Uterus (tissue), 4 donors: ENCODE results near the gene CRADD. TPM values are rescaled to one million over a fixed set of nuclear protein-coding genes. Genes with fewer than 3 reads are reported as not detected.

Source experiments
- DNase-seq, 2 donors: peaks; one replicate each; pipeline ENCODE4 v3.0.0-alpha.2; 2019 to 2020
- H3K27ac ChIP-seq, 2 donors: fragments of 200-600 bp; sonication (generic); 1 replicate in 1 of 2; 2 replicates in 1 of 2; pipeline ENCODE4 v1.5.1; 2016 to 2018
- H3K27me3 ChIP-seq, 2 donors: fragments of 200-600 bp; sonication (generic); one replicate each; pipeline ENCODE4 v1.5.1; 2018 to 2019; ENCODE audit warnings: control low read depth in 1 of 2
- H3K36me3 ChIP-seq, 2 donors: fragments of 200-600 bp; sonication (generic); one replicate each; pipeline ENCODE4 v1.5.1; 2019; ENCODE audit warnings: control low read depth in 1 of 2
- H3K4me1 ChIP-seq, 2 donors: fragments of 200-600 bp; sonication (generic); one replicate each; pipeline ENCODE4 v1.5.1; 2018 to 2019; ENCODE audit warnings: control low read depth in 1 of 2
- H3K4me3 ChIP-seq, 2 donors: fragments of 200-600 bp; sonication (generic); 1 replicate in 1 of 2; 2 replicates in 1 of 2; pipeline ENCODE4 v1.5.1; 2018 to 2019; ENCODE audit warnings: mild to moderate bottlenecking in 1 of 2
- H3K9me3 ChIP-seq, 2 donors: fragments of 200-600 bp; sonication (generic); one replicate each; pipeline ENCODE4 v1.5.1; 2019; ENCODE audit warnings: control low read depth in 1 of 2
- POLR2A ChIP-seq, 2 donors: fragments of 450-650 bp; IDR thresholded peaks; one replicate each; pipeline ENCODE4 v1.6.1; 2016; ENCODE audit warnings: antibody characterized with exemption in 2 of 2, mild to moderate bottlenecking in 1 of 2, moderate library complexity in 1 of 2
- intact Hi-C: fragments of 100-400 bp; cut with DNase I; formaldehyde crosslinking; loops from one replicate; pipeline ENCODE4 v1.15.1; 2023; ENCODE audit warnings: low total_unique reads
- total RNA-seq, 4 donors: library from RNA; depleted of rRNA in 3 of 4; stranded (reverse); fragments of >200 nt in 3 of 4; gene quantifications; one replicate each; pipeline versions ENCODE4 v1.1.0 to v1.2.4, GENCODE V29; 2014 to 2023
- TF ChIP-seq, protein P1 (sequence below), 4 experiments: fragments of 200-600 bp in 2 of 4; fragments of 450-650 bp in 2 of 4; sonication (generic) in 2 of 4; IDR thresholded peaks; one replicate each; pipeline ENCODE4 v1.5.1; 2016 to 2019; ENCODE audit warnings: antibody characterized with exemption in 4 of 4, mild to moderate bottlenecking in 2 of 4, moderate library complexity in 1 of 4
- donor health status: DM: yes; HTN: yes; CAD: no.

The CRADD gene
- total RNA-seq, 4 donors from 2014 or later: 26.4 to 105 (median 49.2) TPM

DNA sequence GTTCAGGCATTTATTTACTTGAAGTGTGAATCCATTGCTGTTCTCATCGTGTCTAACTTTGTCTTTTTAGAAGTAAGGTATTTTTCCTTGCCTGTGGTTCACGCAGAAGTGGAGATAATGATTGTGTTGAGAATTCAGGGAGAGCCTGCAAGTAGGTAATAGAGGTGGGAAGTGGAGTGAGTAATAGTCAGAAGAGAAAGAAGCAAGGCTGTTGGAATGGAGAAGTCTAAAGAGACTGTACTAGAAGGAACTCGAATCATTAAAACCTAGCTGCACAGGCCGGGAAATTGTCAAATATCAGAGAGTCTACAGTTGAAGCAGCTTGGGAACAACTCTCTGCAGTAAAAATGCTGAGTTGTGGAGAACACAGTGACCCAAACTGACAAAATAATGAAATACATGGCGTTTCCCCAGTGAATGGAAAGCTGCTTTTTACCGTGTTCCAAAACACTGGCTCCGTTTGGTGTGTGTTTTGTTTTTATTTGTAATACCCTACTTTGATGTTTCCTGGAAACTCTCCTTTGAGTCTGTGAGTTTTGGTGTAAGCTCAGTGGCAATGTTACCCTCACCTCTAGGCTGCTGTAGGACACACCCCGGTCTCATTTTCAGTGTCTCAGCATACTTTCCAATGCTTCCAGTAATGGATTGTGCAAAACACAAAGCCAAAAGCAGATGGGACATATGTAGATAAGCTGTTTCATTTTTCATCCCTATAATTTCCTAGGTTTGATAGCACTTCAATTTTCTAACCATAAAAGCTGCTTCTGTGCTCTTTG, 146.6 kb downstream of the CRADD start:
- peak overlapping the region; percentile 63 to 77 for H3K27ac ChIP-seq

DNA sequence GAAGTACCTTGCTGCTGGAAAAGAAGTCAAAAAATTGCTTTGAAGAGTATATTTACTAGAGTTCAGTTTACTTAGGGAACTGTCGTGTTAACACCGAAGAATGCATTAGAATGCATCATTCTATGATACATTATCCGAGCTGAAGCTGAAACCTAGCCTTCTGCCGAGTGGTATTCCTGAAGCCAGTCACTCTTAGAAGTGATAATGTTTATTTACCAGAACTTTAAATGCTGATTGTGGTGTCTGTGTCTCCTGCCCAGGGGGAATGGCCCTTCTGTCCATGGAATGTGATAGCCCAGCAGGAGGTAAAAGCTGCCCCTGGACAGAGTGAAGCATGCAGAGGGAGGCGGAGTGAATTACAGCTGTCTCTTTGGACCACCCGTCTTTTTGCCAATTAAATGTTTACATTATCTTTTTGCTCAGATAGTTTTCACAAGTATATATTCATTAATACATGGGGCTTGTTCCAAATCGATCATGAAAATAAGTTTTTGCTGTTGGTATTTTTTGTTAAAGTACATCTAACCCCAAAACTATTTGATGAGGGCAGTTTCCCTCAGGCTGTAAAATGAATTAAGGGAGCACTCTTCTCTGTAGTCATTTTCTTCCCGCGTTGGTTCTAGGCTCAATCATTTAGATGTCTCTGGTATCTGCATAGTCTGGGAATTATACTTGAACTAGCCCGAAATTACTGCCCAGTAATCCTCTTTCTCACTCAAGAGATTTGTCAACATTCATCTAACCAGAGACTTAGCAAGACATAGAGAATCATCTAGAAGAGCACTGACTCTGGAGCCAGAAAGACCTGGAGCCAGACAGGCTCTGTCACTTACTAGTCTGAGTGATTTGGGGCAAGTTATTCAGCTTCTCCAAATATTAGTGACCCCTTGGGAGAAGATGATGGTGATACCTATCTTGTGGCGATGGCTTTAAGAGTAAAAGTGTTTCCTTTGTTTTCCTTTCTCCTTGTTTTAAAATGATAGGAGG, 147.6 kb downstream of the CRADD start:
- Histone ChIP-seq H3K4me3 (no peak overlapping the region), H3K9me3 (no peaks in the 10 kb centered on the region), H3K36me3 (no peaks in the 10 kb centered on the region), H3K27me3 (no peaks in the 10 kb centered on the region), H3K27ac (peak overlapping the region; percentile 63 to 77), H3K4me1 (peaks cover 6 to 16% of the 10 kb centered on the region in 2 donors)
- TF ChIP-seq, protein P1, sequence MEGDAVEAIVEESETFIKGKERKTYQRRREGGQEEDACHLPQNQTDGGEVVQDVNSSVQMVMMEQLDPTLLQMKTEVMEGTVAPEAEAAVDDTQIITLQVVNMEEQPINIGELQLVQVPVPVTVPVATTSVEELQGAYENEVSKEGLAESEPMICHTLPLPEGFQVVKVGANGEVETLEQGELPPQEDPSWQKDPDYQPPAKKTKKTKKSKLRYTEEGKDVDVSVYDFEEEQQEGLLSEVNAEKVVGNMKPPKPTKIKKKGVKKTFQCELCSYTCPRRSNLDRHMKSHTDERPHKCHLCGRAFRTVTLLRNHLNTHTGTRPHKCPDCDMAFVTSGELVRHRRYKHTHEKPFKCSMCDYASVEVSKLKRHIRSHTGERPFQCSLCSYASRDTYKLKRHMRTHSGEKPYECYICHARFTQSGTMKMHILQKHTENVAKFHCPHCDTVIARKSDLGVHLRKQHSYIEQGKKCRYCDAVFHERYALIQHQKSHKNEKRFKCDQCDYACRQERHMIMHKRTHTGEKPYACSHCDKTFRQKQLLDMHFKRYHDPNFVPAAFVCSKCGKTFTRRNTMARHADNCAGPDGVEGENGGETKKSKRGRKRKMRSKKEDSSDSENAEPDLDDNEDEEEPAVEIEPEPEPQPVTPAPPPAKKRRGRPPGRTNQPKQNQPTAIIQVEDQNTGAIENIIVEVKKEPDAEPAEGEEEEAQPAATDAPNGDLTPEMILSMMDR (IDR thresholded peaks at IDR 0.05): no peak
- TF ChIP-seq POLR2A (IDR thresholded peaks at IDR 0.05): no peak
- no peak for DNase-seq
- intact Hi-C loops: no loop called here

More for the DNA sequence above, 146.6 kb downstream of the CRADD start:
- Histone ChIP-seq H3K4me3 (no peak overlapping the region), H3K4me1 (peaks cover 12 to 21% of the 10 kb centered on the region in 2 donors), H3K27me3 (no peaks in the 10 kb centered on the region), H3K9me3 (no peaks in the 10 kb centered on the region), H3K36me3 (no peaks in the 10 kb centered on the region)
- intact Hi-C loops: no loop called here
- DNase-seq: no peak
- TF ChIP-seq, protein P1 (IDR thresholded peaks at IDR 0.05): no peak
- no peak for TF ChIP-seq POLR2A (IDR thresholded peaks at IDR 0.05)

DNA sequence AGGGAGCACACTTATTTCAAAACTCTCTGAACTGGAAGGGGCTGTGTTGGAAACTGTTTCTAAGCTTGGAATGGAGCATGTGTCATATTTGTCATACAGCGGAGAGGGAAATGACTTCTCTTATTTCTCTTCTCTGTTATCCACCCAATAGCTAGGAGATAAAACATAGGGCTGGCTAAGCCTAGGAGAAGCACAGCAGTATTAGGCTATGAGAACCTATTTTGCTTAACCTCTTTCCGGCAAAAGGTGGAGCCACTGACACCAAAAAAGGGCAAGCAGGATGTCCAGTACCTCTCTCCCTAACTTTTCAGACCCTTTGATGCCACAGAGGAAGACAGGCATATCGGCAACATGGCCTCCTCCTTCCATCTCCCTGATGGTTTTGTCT, 148.3 kb downstream of the CRADD start:
- Histone ChIP-seq H3K9me3 (no peaks in the 10 kb centered on the region), H3K4me3 (no peak overlapping the region), H3K36me3 (no peaks in the 10 kb centered on the region), H3K27me3 (no peaks in the 10 kb centered on the region), H3K4me1 (peaks cover 6 to 16% of the 10 kb centered on the region in 2 donors), H3K27ac (peak overlapping the region; percentile 63 to 77)
- no peak for TF ChIP-seq POLR2A (IDR thresholded peaks at IDR 0.05)
- TF ChIP-seq, protein P1 (IDR thresholded peaks at IDR 0.05): no peak
- DNase-seq: no peak
- intact Hi-C loops: no loop called here

DNA sequence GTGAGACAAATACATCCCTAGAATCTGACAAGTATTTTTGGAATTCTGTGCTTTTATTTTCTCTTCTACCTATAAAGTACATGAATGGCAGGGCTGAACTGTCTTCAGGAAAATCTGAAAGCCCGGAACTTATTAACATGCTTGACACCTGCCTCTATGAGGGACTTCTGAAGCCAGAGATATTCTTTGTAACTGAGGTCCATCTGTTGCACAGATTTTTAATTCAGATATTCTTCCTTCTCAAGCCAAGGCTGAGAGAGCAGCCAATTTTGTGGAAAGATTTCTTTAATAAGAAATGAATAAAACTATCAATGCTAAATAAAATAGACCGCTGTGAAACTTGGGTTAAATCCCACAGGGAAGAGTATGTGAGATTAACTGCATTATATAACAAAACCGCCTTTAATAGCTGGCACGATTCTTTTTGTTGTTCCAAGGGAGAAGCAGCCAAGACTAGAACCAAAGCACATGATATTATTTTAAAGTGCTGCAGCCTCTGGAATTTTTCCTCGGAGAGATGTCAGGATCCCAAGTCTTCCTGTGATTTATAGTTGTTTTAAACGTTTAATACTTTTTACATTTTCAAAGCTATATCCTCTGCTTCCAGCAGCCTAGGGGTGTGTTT, 148.9 kb downstream of the CRADD start:
- intact Hi-C loops: no loop called here
- peak overlapping the region; percentile 63 to 77 for H3K27ac ChIP-seq
- no peaks in the 10 kb centered on the region for H3K27me3 ChIP-seq
- H3K4me3 ChIP-seq: no peak overlapping the region
- H3K9me3 ChIP-seq: no peaks in the 10 kb centered on the region
- TF ChIP-seq, protein P1 (IDR thresholded peaks at IDR 0.05): no peak
- TF ChIP-seq POLR2A (IDR thresholded peaks at IDR 0.05): no peak
- H3K4me1 ChIP-seq: peaks cover 6 to 16% of the 10 kb centered on the region in 2 donors
- H3K36me3 ChIP-seq: no peaks in the 10 kb centered on the region
- DNase-seq: no peak
